G401.6 (cell line): ENCODE data around the gene CSN1S1.
A peak's percentile ranks its signal among the peaks of the same experiment; 100 is the strongest.
"Not testable (repeated sequence)": the region's sequence is repeated elsewhere in the genome, so short reads cannot be mapped to it uniquely, and the experiment has no call there.

Experiments
- FAIRE-seq: peaks from 2 replicates; lab custom pipeline; 2012; peaks lifted over from hg19 to GRCh38; lab: Jason Lieb, UNC

The CSN1S1 gene, protein sequence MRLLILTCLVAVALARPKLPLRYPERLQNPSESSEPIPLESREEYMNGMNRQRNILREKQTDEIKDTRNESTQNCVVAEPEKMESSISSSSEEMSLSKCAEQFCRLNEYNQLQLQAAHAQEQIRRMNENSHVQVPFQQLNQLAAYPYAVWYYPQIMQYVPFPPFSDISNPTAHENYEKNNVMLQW

DNA sequence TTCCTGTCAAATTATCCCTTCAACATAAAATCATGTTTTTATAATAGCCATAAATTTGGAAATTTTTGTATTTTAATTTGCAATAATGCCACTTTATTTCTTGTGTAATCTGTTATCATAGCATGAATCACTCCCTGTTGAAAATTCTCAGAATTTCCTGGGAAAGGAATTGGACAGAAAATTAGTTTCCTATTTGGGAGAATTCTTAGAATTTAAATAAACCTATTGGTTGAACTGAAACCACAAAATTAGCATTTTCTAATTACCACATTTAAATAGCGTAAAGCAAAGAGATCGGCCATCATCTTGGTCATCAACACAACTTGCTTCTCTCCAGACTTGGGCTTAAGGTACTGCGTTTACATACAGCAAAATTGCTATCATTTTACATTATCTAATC lies at the start of gene CSN1S1:
CSN1S1 (plus strand) TSS at position 301 of the 400 bp plus-strand sequence. CDS start 1,488 bp downstream, outside the sequence.
- FAIRE-seq: no peak

- FAIRE-seq: peak; percentile 79
These were observed 49.6 kb upstream of the CSN1S1 start for GRCh38 chr4:69881173-69881773.

DNA sequence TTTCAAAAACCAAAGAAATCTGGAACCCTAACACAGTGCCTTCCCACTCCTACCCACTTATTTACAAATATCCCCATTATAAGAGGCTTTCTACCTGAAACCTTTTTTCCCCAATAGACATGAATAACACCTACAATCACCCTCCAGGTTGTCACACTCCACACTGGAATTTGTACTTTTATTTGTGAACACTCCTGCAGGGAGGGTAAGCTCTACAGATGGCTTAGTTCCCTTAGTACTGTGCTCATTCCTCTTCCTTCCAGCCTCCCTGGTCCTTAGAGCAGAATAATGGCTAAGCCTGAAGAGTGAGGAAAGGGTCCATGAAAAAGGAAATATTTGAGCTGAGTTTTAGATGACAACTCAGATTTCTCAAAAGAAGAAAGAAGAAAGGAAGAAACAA lies 48.7 kb upstream of the CSN1S1 start:
- FAIRE-seq: no peak

GRCh38 chr4:69888336-69888735 lies 42.5 kb upstream of the CSN1S1 start:
- no peak for FAIRE-seq

DNA sequence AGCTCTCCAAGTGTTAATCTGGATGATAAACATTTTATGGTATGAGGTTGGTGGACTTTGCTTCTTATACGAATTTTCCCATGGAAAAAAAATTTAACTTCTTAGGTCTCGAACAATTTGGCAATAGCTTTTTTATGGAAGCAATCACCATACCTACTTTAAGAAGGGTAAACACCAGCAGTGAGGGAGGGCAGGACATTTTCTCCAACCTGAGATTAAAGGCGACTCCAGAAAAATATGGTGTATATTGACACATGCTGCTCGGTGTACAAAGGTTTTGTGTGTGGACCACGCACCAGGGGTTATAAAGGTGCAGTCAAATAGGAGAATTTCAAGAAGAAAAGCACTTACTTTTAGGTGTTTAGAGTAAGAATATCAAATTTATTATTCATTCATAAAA lies 36.7 kb upstream of the CSN1S1 start:
- no peak for FAIRE-seq

GRCh38 chr4:69894721-69895120 lies 36.1 kb upstream of the CSN1S1 start:
- no peak for FAIRE-seq

GRCh38 chr4:69896530-69897116 lies 34.2 kb upstream of the CSN1S1 start:
- FAIRE-seq: peak; percentile 86

- FAIRE-seq: no peak
These were observed 23.7 kb upstream of the CSN1S1 start for GRCh38 chr4:69907151-69907550.

- FAIRE-seq: no peak
These were observed 21.7 kb upstream of the CSN1S1 start for GRCh38 chr4:69909195-69909594.

- no peak for FAIRE-seq
These were observed 20.7 kb upstream of the CSN1S1 start for GRCh38 chr4:69910016-69910782.

DNA sequence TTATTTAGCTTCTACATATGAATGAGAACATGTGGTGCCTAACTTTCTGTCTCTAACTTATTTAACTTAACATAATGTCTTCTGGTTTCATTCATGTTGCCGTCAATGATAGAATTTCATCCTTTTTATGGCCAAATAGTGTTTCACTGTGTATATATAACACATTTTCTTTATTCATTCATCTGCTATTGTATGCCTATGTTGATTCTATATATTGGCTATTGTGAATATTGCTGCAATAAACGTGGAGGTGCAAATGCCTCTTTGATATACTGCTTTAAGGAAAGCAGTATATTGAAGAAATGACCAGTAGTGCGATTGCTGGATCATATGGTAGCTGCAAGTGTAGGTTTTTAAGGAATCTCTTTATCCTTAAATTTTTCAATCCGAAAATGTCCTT lies 10.0 kb upstream of the CSN1S1 start:
- FAIRE-seq: no peak

GRCh38 chr4:69923782-69924410 lies 7.0 kb upstream of the CSN1S1 start:
- not testable (repeated sequence) for FAIRE-seq

- FAIRE-seq: no peak
These were observed 3.3 kb downstream of the CSN1S1 start for GRCh38 chr4:69934150-69934549.

DNA sequence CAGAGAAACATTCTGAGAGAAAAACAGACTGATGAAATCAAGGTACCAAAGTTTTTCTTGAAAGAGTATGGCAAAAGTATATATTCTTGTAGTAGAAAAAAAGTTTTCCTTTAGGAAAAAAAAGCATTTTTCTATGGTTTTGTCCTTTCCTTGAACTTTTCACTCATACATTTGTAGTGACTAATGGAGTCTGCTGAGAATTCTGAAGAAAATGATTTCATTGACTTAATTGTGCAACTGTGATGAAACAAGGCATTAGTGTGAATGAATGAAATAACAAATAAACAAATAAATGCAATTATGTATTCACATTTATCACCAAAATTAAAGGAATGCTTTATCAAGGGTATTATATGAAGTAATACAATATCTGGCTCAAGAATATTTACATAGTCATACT lies 5.7 kb downstream of the CSN1S1 start:
- no peak for FAIRE-seq

DNA sequence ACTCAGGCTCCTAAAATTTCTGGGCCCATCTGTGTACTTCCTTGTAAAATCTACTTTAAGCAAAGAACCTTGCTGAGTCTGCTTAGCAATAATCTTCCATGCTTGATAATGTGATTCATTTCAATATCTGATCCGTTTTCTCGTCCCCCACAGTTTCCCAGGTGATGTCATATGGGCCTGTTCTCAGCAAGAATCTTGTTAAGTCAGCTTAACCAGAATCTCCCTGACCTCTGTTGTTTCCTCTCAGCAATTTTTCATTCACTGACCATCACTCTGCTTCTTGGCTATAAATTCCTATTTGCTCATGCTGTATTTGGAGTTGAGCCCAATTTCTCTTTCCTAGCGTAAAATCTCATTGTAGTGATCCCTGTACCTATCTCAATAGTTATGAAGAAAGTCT lies 20.7 kb downstream of the CSN1S1 start:
- FAIRE-seq: no peak

- no peak for FAIRE-seq
These were observed 26.3 kb downstream of the CSN1S1 start for GRCh38 chr4:69957209-69957608.

GRCh38 chr4:69965628-69966027 lies 34.8 kb downstream of the CSN1S1 start, which contains the start of gene CSN2:
Gene CSN2 (minus strand): TSS chr4:69965728. CDS start chr4:69960995, 4,733 bp downstream.
- no peak for FAIRE-seq

- FAIRE-seq: no peak
These were observed 39.2 kb downstream of the CSN1S1 start for GRCh38 chr4:69970071-69970470.

DNA sequence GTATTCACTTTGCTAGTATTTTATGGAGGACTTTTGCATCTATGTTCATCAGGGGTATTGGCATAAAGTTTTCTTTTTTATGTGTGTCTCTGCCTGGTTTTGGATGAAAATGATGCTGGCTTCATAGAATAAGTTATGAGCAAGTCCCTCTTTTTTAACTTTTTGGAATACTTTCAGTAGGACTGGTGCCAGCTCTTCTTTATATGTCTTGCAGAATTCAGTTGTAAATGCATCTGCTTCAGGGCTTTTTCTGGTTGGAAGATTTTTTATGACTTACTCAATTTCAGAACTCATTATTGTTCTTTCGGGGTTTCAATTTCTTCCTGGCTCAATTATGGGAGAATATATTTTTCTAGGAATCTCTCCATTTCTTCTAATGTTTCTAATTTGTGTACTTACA lies 43.8 kb downstream of the CSN1S1 start:
- FAIRE-seq: no peak

GRCh38 chr4:69977582-69977981 lies 46.7 kb downstream of the CSN1S1 start:
- FAIRE-seq: no peak

GRCh38 chr4:69984030-69984443 lies 53.2 kb downstream of the CSN1S1 start:
- no peak for FAIRE-seq

- FAIRE-seq: no peak
These were observed 55.8 kb downstream of the CSN1S1 start for GRCh38 chr4:69986663-69987062.

DNA sequence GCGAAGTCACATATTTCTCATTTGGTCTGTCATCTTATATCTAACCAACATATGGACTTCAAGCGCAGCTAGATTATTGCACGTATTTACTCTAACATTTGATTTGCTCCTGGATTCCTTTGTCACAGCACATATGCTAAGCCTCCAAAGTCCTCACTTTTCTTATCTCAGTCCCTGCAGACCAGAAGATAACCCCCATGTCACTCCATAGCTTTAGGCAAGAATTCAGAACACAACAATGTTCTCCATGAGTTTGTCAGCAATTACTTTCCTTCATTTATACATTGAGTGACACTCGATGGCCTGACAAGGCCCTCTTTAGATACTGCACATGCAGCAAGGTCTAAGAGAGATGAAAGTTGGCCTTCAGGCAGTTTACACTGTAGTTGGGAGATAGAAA lies 60.1 kb downstream of the CSN1S1 start:
- no peak for FAIRE-seq
